Measurements from ENCODE around the gene GUCY2C.
A peak's percentile ranks its signal among the peaks of the same experiment; 100 is the strongest.
"Not testable (repeated sequence)": the region's sequence is repeated elsewhere in the genome, so short reads cannot be mapped to it uniquely, and the experiment has no call there.

The GUCY2C gene

GRCh38 chr12:14696265-14696741 is at the start of gene GUCY2C:
TSS of gene GUCY2C (minus strand) at chr12:14696599. CDS start at chr12:14696448, 151 bp downstream.
- DNase-seq = no peak

GRCh38 chr12:14743061-14743460 is 46.7 kb upstream of the GUCY2C start:
- DNase-seq = no peak

DNA sequence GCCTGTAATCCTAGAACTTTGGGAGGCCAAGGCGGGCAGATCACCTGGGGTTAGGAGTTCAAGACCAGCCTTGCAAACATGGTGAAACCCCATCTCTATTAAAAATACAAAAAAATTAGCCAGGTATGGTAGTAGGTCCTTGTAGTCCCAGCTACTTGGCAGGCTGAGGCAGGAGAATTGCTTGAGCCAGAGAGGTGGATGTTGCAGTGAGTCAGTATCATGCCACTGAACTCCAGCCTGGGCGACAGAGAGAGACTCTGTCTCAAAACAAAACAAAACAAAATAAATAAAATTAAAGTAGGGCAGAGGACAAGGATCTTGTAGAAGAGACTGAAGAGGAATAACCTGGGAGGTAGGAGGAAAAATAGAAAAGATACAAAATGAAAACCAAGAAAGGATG is 45.5 kb upstream of the GUCY2C start:
- no peak for DNase-seq

DNA sequence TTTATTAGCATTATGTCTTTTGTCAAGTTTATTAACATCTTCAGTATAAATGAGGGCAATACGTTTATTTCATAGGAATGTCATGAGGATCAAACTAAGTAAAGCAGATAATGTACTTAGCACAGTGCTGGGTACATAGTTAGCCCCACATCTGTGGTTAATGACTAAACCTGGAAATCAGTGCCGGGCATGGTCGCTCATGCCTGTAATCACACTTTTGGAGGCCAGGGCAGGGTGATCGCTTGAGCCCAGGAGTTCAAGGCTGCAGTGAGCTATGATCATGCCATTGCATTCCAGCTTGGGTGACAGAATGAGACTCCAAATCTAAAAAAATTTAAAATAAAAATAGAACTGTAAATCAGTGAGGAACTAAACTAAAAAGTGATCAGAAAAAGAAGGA is 44.8 kb upstream of the GUCY2C start:
- no peak for DNase-seq

- not testable (repeated sequence) for DNase-seq
Observed at GRCh38 chr12:14736441-14736840, 40.0 kb upstream of the GUCY2C start.

- DNase-seq = no peak
Observed at GRCh38 chr12:14731821-14732220, 35.4 kb upstream of the GUCY2C start.

- no peak for DNase-seq
Observed at GRCh38 chr12:14729586-14729985, 33.2 kb upstream of the GUCY2C start.

DNA sequence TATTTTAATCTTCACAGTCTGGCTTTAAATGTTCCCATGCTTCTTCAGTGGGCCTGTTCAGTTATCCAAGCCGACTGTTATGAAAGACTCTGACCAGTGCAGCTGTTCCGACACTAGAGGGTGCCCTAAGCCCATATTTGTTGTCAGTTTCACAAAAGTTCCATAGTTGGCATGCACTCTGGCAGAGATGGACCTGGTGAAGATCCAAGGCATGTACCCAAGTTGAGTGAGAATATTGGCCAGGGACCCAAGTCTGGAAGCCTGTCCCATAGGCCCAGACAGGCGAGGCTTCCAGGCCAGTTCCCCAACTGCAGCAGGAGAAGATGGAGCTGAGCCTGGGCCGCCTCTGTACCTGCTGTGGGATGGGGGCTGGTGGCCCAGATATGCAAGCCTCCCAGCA is 27.4 kb upstream of the GUCY2C start:
- DNase-seq = peak; percentile 52

DNA sequence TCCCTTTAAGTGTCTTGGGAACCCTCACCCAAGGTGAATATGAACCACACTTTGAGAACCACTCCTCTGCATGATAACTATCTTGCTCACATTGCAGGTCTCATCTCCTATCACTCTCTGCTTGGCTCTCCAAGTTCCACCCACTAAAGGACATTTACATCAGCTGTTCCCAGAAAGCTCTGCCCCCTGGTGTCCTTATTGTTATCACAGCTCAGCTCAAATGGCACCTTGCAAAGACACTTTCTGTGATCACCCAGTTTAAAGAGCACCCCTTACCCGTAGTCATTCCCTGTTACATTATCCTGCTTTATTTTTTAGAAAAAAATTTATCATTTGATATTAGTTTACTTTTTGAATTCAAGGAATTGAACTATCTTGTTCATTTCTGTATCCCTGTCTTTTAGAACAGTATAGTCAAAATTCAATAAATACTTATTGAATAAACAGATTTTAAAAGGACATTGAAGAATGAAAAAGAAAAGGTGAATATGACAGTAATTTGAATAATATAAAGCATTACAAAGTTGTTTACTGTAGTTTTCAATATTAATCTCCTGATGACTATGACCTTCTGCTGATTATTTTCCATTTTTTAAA is 20.5 kb upstream of the GUCY2C start:
- DNase-seq = peak; percentile 47

GRCh38 chr12:14714437-14714836 is 18.0 kb upstream of the GUCY2C start:
- DNase-seq = no peak

DNA sequence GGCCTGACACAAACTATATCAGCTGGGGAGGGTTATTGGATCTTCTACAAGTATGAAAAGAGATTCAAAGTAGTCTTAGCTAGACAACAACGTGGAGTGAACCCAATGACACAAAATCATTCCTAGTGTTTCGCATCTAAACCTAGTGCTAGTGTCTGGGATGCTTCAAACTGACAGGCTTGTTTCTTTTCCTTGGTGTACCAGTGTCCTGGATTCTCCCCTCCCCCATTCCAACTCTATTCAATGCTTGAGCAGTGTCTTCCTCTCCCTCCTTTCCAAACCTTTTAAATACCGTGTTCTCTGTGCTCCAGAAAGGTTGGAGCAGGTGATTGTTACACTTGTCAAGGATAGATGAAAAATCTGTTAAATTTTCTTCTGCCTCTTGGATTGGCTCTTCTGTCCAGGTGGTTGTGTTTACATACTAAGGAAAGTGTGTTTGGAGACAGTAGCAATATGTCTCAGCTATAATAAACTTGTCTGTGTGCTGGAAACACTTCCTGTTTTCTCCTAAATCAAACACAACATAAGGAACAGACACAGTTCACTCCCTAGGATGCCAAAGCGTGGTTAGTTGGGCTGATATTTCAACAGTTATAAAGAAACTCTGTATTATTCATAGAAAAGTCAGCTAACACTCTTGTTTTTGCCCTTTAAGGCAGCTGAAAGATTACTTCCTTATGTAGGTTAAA is 14.4 kb upstream of the GUCY2C start:
- DNase-seq = no peak

- DNase-seq = no peak
Observed at GRCh38 chr12:14701809-14702568, 5.6 kb upstream of the GUCY2C start.

DNA sequence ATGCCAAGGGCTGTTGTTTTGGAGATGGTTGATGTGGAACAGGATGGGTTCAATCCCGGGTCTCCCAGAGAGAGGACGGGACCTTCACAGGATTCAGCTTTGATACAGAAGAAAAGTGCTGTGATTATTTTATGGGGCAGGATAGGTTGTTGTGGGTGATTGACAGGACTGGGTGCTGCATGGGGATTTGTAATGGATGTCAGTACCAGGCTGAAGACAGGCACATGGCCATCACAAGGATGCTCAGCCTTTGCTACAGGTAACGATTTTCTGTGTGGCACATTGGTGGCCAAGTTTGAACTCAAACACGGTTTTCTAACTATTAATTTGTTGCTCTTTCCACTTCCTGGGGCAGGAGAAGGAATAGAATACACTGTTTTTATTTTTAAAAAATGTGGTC is 4.5 kb upstream of the GUCY2C start:
- DNase-seq = no peak

GRCh38 chr12:14699923-14700322 is 3.5 kb upstream of the GUCY2C start:
- DNase-seq = no peak

DNA sequence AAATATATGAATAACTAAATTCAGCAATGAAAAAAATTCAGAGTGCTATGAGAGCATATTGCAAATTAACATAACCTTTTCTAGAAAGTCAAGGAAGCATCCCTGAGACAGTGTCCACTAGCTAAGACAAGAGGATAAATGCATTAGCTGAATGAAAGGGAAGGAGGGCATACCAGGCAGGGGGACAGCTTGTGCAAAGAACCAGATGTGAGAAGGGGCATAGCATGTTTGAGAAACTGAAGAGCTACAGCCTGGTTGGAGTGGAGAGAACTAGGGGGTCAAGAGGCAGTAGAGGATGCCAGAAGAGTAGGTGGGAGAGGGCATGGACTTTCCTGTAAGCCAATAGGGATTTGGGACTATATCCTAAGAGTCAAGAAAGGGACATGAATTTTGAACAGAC is 2.2 kb upstream of the GUCY2C start:
- no peak for DNase-seq

- DNase-seq = no peak
Observed at GRCh38 chr12:14695715-14696141, 671 bp downstream of the GUCY2C start.

DNA sequence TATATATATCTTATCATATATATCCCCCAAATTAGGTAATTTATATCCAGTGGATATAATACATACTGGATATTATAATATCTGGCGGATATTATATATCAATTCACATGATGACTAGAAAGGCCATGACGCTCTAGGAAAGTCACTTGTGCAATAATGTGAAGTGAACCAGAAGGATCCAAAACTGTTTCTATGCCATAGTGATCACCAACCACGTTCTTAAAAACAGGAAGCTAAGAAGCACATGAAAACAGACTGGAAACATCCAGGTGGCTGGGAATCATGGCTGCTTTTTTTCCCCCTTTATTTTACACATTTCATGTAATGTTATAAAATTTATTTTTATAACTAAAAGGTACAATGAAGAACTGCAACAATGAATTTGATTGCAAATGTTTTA is 1.4 kb downstream of the GUCY2C start:
- DNase-seq = no peak

- DNase-seq = no peak
Observed at GRCh38 chr12:14694145-14694714, 2.2 kb downstream of the GUCY2C start.

GRCh38 chr12:14693116-14693515 is 3.3 kb downstream of the GUCY2C start:
- no peak for DNase-seq

DNA sequence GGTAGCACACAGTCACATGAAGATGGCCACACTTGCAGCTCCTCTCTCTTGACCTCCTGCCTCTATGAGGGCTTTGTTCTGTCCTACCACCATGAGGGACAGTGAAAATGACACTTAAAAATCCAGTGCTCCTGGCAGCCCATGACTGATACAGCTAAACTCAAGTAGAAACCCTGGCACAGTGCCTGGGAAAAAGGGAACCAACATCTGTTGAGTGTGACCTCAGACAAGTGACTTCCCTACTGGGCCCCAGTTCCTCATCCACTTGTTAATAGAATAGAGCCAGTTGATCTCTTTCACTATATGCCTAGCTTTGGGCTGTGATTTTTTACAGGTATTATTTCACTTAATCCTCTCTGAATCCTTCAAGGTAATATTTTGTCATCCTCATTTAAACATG is 4.8 kb downstream of the GUCY2C start:
- DNase-seq = no peak

- DNase-seq = no peak
Observed at GRCh38 chr12:14689996-14690395, 6.4 kb downstream of the GUCY2C start.

DNA sequence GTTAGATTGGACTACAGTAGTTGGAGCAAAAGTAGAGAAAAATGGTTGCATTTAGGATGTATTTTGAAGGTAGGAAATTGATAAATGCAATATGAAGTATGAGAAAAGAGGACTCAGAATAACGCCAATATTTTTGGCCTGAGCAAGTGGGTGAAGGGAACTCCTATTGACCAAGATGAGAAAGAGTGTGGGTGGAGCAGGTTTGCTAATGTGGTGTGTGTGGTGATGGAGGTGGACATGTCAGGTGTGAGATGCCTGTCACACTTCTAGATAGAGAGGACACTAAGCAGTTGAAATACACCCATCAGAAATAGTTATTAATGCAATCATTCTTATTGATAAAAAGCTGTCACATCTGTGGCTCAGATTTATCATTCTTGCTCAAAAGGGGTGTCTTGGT is 7.3 kb downstream of the GUCY2C start:
- DNase-seq = no peak

DNA sequence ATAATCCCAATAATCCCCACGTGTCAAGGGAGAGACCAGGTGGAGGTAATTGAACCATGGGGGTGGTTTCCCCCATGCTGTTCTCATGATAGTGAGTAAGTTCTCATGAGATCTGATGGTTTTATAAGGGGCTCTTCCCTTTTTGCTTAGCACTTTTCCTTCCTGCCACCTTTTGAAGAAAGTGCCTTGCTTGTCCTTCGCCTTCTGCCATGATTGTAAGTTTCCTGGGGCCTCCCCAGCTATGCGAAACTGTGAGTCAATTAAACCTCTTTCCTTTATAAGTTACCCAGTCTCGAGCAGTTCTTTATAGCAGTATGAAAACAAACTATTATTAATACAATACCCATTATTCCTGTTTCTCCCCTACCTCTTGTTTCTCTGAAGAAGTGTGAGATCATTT is 14.2 kb downstream of the GUCY2C start:
- DNase-seq = not testable (repeated sequence)

- DNase-seq = no peak
Observed at GRCh38 chr12:14681625-14682024, 14.8 kb downstream of the GUCY2C start.
